ENCODE results near the gene MIDN. TPM values are rescaled to one million over a fixed set of nuclear protein-coding genes. Genes with fewer than 3 reads are reported as not detected.
A peak's percentile ranks its signal among the peaks of the same experiment; 100 is the strongest.

The MIDN gene
- total RNA-seq, 1 donor from 2014 or later, result 117 TPM

GRCh38 chr19:1252221-1252820, 3.9 kb downstream of the MIDN start:
- intact Hi-C loops (cut with DNase I), result no loop called here
- DNase-seq (ENCODE audit: low spot score) (peak; percentile 92), ATAC-seq (peak; percentile 66)

- intact Hi-C loops (cut with DNase I), result no loop called here
- ATAC-seq (peak; percentile 66), DNase-seq (ENCODE audit: low spot score) (peak; percentile 93)
Measured at GRCh38 chr19:1252821-1253513, 4.6 kb downstream of the MIDN start.

GRCh38 chr19:1253514-1254080, 5.2 kb downstream of the MIDN start:
- DNase-seq (ENCODE audit: low spot score) (no peak), ATAC-seq (peak; percentile 4)
- intact Hi-C loops (cut with DNase I), result no loop called here

- DNase-seq (ENCODE audit: low spot score), result peak; percentile 80
- peak; percentile 0 for ATAC-seq
- intact Hi-C loops (cut with DNase I), result no loop called here
Measured at GRCh38 chr19:1254081-1254527, 5.7 kb downstream of the MIDN start.

- DNase-seq (ENCODE audit: low spot score) (peak; percentile 71), ATAC-seq (no peak)
- intact Hi-C loops (cut with DNase I), result no loop called here
Measured at GRCh38 chr19:1254530-1255185, 6.3 kb downstream of the MIDN start.

- peak; percentile 65 for DNase-seq (ENCODE audit: low spot score)
- intact Hi-C loops (cut with DNase I), result no loop called here
- ATAC-seq, result no peak
Measured at GRCh38 chr19:1255186-1256161, 7.1 kb downstream of the MIDN start.

GRCh38 chr19:1256646-1257474, 8.5 kb downstream of the MIDN start:
- peak; percentile 70 for DNase-seq (ENCODE audit: low spot score)
- ATAC-seq, result no peak
- intact Hi-C loops (cut with DNase I), result no loop called here

- DNase-seq (ENCODE audit: low spot score) (no peak), ATAC-seq (no peak)
- intact Hi-C loops (cut with DNase I), result no loop called here
Measured at GRCh38 chr19:1257475-1258162, 9.2 kb downstream of the MIDN start.

- peak; percentile 71 for DNase-seq (ENCODE audit: low spot score)
- no peak for ATAC-seq
- intact Hi-C loops (cut with DNase I), result no loop called here
Measured at GRCh38 chr19:1258163-1258492, 9.7 kb downstream of the MIDN start.

- ATAC-seq, result no peak
- DNase-seq (ENCODE audit: low spot score), result no peak
- intact Hi-C loops (cut with DNase I), result no loop called here
Measured at GRCh38 chr19:1258707-1259205, 10.4 kb downstream of the MIDN start.

- peak; percentile 85 for DNase-seq (ENCODE audit: low spot score)
- intact Hi-C loops (cut with DNase I), result no loop called here
- ATAC-seq, result peak; percentile 50
Measured at GRCh38 chr19:1259206-1259875, 11.0 kb downstream of the MIDN start.

- ATAC-seq (no peak), DNase-seq (ENCODE audit: low spot score) (no peak)
- intact Hi-C loops (cut with DNase I), result no loop called here
Measured at GRCh38 chr19:1259876-1260748, 11.7 kb downstream of the MIDN start.

GRCh38 chr19:1260749-1261537, 12.6 kb downstream of the MIDN start:
- DNase-seq (ENCODE audit: low spot score), result peak; percentile 99
- intact Hi-C loops (cut with DNase I), result no loop called here
- peak; percentile 88 for ATAC-seq

- intact Hi-C loops (cut with DNase I), result no loop called here
- peak; percentile 78 for DNase-seq (ENCODE audit: low spot score)
- ATAC-seq, result no peak
Measured at GRCh38 chr19:1261538-1261797, 13.1 kb downstream of the MIDN start.

GRCh38 chr19:1261798-1262622, 13.6 kb downstream of the MIDN start:
- peak; percentile 1 for ATAC-seq
- DNase-seq (ENCODE audit: low spot score), result peak; percentile 82
- intact Hi-C loops (cut with DNase I), result no loop called here
